ENCODE results near the gene CACNB3. TPM values are rescaled to one million over a fixed set of nuclear protein-coding genes. Genes with fewer than 3 reads are reported as not detected.

CACNB3 gene
- total RNA-seq, 2 donors from 2014 or later: 17.8 to 30.5 TPM

DNA sequence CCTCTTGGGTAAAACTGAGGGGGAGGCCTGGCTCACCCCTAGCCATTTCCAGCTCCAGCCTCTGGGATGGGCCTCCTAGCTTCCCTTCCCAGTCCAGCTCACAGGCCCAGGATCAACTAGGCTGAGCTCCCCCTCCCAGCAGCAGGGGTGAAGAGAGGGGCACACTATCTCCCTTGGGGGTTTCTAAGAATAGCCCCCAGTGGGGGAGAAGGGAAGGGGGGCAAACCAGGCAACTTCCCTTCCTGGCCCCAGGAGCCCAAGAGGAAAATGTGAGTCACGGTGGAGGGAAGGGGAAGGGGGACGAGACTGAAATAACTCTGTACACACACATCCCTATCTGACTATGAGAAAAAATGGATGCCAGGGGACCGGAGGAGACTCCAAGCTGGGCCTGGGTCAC, 38.4 kb upstream of the CACNB3 start:
- H3K4me1 ChIP-seq (ENCODE audit: control insufficient read depth in 1 of 2, low read depth in 2 of 2): peaks cover 25 to 71% of the 10 kb centered on the region in 2 donors
- no peaks in the 10 kb centered on the region for H3K27me3 ChIP-seq (replicated peaks; ENCODE audit: insufficient read depth)
- H3K9me3 ChIP-seq: no peaks in the 10 kb centered on the region
- peak; percentile 93 for ATAC-seq (ENCODE audit: insufficient number of reproducible peaks, low FRiP score, low read depth)
- H3K36me3 ChIP-seq: peaks cover 26% of the 10 kb centered on the region
- DNase-seq (ENCODE audit: low spot score): peak; percentile 53
- peak overlapping the region; percentile 19 for H3K4me3 ChIP-seq
- peak overlapping the region; percentile 92 to 96 for H3K27ac ChIP-seq
- TF ChIP-seq, protein P1, sequence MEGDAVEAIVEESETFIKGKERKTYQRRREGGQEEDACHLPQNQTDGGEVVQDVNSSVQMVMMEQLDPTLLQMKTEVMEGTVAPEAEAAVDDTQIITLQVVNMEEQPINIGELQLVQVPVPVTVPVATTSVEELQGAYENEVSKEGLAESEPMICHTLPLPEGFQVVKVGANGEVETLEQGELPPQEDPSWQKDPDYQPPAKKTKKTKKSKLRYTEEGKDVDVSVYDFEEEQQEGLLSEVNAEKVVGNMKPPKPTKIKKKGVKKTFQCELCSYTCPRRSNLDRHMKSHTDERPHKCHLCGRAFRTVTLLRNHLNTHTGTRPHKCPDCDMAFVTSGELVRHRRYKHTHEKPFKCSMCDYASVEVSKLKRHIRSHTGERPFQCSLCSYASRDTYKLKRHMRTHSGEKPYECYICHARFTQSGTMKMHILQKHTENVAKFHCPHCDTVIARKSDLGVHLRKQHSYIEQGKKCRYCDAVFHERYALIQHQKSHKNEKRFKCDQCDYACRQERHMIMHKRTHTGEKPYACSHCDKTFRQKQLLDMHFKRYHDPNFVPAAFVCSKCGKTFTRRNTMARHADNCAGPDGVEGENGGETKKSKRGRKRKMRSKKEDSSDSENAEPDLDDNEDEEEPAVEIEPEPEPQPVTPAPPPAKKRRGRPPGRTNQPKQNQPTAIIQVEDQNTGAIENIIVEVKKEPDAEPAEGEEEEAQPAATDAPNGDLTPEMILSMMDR (IDR thresholded peaks at IDR 0.05): no peak

DNA sequence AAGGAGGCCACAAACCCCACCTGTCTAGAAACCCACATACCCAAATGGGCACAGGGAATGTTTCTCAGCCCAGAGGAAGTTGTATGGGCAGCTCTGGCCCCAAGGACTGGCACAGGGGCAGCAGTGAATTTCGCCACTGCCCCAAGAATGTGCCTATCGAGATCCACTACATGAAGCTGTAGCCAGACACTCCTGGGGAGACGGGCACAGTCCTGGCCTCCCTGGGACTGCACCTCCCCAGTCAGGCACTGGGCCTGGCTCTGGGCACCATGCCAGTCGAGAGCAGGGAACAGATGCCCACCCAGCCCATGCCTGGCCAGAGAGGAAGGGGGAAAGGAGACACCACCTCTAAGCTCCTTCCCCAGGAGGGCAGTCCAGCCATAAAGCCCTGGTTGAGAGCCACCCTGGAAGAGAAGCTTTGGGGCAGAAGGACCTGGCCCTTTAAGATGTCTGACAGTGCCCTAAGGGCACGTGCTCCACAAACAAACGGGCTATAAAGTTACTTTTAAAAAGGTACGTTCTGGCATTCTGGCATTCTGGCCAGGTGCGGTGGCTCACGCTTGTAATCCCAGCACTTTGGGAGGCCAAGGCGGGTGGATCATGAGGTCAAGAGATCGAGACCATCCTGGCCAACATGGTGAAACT, 37.8 kb upstream of the CACNB3 start:
- Histone ChIP-seq H3K27ac (peak overlapping the region; percentile 92 to 96), H3K36me3 (peaks cover 21% of the 10 kb centered on the region), H3K9me3 (no peaks in the 10 kb centered on the region), H3K27me3 (replicated peaks; ENCODE audit: insufficient read depth) (no peaks in the 10 kb centered on the region), H3K4me1 (ENCODE audit: control insufficient read depth in 1 of 2, low read depth in 2 of 2) (peaks cover 25 to 77% of the 10 kb centered on the region in 2 donors), H3K4me3 (peak overlapping the region; percentile 5)
- ATAC-seq (ENCODE audit: insufficient number of reproducible peaks, low FRiP score, low read depth) (no peak), DNase-seq (ENCODE audit: low spot score) (no peak)
- TF ChIP-seq, protein P1 (IDR thresholded peaks at IDR 0.05): no peak

DNA sequence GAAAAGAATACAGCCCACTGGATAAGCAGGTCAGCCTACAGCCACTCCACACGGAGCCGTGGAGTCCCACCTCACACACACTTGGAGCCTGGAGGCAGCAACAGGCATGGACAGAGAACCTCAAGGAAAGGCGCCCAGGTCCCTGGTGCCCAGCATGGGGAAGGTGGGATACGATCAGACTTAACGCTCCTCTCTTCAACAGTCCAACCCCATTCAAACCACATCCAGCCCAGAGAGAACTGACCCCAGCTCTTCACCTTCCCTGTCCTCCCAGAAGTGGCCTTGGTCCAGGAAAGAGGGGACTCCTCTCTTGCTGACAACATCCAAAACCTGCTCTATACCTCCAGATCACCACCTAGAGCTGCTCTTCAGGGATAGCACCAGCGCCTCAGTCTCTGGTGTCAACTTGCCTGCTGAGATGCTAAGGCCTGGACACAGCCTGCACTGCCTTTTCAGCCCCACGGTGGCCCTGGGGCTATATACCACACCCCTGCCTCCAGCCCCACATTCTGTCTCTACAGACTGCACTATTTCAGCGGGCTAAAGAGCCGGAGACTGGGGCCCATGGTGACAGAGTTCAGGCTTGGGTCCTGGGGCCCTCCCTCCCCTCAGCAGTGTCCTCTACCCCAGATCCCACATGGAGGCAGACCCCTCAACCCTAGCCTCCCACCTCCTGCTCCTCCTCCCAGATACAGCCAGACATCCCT, 36.4 kb upstream of the CACNB3 start:
- H3K4me1 ChIP-seq (ENCODE audit: control insufficient read depth in 1 of 2, low read depth in 2 of 2): peaks cover 37 to 91% of the 10 kb centered on the region in 2 donors
- H3K27ac ChIP-seq: peak overlapping the region; percentile 92 to 96

DNA sequence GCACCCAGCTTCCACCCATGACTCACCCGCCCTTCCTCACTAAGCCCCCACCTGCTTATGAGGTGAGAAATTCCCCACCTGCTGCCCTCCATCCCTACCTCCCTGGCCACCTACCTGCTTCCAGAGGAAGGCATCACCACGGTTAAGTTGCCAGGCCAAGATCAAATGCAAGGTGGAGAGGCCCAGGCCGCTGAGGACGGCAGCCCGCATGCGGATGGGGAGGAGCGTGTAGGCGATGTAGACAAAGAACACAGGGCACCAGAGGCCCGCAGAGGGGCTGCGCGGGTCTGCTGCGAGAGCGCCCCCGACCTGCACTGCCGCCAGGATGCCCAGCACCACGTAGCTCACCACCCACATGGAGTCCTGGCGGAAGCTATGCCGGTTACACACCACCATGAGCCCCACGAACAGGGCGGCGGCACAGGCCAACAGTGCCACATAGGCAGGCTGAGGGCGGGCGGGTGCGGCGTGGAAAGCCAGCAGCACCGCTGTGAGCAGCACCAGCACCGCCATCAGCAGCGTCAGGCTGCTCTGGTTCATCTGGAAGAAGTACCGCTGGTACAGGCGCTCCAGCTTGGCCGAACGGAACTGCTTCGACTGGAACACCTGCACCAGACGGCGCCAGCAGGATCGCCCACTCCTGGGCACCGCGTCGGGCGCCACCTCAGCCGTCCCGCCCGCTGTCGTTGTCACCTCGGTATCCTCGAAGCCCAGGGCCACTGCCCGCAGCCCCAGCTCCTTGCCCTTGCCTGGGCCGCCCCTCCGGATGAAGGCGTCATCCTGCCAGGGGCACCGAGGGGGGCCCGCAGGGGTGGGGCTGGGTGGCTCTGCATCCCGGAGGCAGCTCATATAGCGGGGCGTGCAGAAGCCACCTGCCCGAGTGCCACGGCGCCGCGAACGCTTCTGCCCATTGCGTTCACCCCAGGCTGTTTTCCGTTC, 35.6 kb upstream of the CACNB3 start:
- Histone ChIP-seq H3K9me3 (no peaks in the 10 kb centered on the region), H3K36me3 (peaks cover 11% of the 10 kb centered on the region), H3K27me3 (replicated peaks; ENCODE audit: insufficient read depth) (no peaks in the 10 kb centered on the region), H3K4me3 (no peak overlapping the region), H3K27ac (peak overlapping the region; percentile 92 to 96), H3K4me1 (ENCODE audit: control insufficient read depth in 1 of 2, low read depth in 2 of 2) (peaks cover 38 to 92% of the 10 kb centered on the region in 2 donors)
- DNase-seq (ENCODE audit: low spot score) (no peak), ATAC-seq (ENCODE audit: insufficient number of reproducible peaks, low FRiP score, low read depth) (no peak)
- TF ChIP-seq, protein P1 (IDR thresholded peaks at IDR 0.05): no peak

More for the DNA sequence above, 36.4 kb upstream of the CACNB3 start:
- no peak for DNase-seq (ENCODE audit: low spot score)
- no peaks in the 10 kb centered on the region for H3K27me3 ChIP-seq (replicated peaks; ENCODE audit: insufficient read depth)
- H3K36me3 ChIP-seq: peaks cover 11% of the 10 kb centered on the region
- no peak for ATAC-seq (ENCODE audit: insufficient number of reproducible peaks, low FRiP score, low read depth)
- H3K4me3 ChIP-seq: peak overlapping the region; percentile 5
- no peaks in the 10 kb centered on the region for H3K9me3 ChIP-seq
- TF ChIP-seq, protein P1 (IDR thresholded peaks at IDR 0.05): no peak
